Transverse colon (tissue), 4 donors: ENCODE measurements around the gene TMEM33. TPM values are rescaled to one million over a fixed set of nuclear protein-coding genes. Genes with fewer than 3 reads are reported as not detected.

ENCODE experiments used
- DNase-seq: peaks from one replicate; pipeline ENCODE4 v3.0.0-alpha.2; 2019
- H3K27ac ChIP-seq, 4 donors: fragments of 200-600 bp; sonication (generic); 2 replicates each; pipeline ENCODE4 v1.5.1; 2016 to 2018; ENCODE audit warnings: inconsistent platforms in 4 of 4
- H3K27me3 ChIP-seq: fragments of 200-600 bp; sonication (generic); 2 replicates; pipeline ENCODE4 v1.5.1; 2017; ENCODE audit warnings: inconsistent platforms
- H3K36me3 ChIP-seq, 4 donors: fragments of 200-600 bp; sonication (generic); 2 replicates each; pipeline ENCODE4 v1.5.1; 2017 to 2019; ENCODE audit warnings: inconsistent platforms in 4 of 4
- H3K4me1 ChIP-seq, 4 donors: fragments of 200-600 bp; sonication (generic); 2 replicates each; pipeline ENCODE4 v1.5.1; 2017 to 2020; ENCODE audit warnings: inconsistent platforms in 4 of 4
- H3K4me3 ChIP-seq, 4 donors: fragments of 200-600 bp; sonication (generic); 1 replicate in 1 of 4; 2 replicates in 3 of 4; pipeline versions ENCODE4 v1.5.1 to v1.6.1; 2017 to 2019; ENCODE audit warnings: inconsistent platforms in 4 of 4
- H3K9me3 ChIP-seq, 2 donors: fragments of 200-600 bp; sonication (generic); 2 replicates each; pipeline ENCODE4 v1.5.1; 2017 to 2019; ENCODE audit warnings: inconsistent platforms in 2 of 2
- EP300 ChIP-seq: sonication (generic); formaldehyde crosslinking; IDR thresholded peaks from one replicate; pipeline ENCODE4 v1.6.1; 2017; ENCODE audit warnings: antibody characterized with exemption, low read depth
- POLR2A ChIP-seq: fragments of 450-650 bp; IDR thresholded peaks from one replicate; pipeline ENCODE4 v1.6.1; 2016; ENCODE audit warnings: antibody characterized with exemption, mild to moderate bottlenecking, moderate library complexity
- POLR2AphosphoS5 ChIP-seq, 3 donors: sonication (generic); formaldehyde crosslinking; IDR thresholded peaks; one replicate each; pipeline ENCODE4 v1.6.1; 2016; ENCODE audit warnings: antibody characterized with exemption in 3 of 3
- WGBS, 2 donors: methylation state at CpG; one replicate each; pipeline ENCODE4 v1.1.5; 2018; ENCODE audit warnings: low coverage in 1 of 2; 5-methylcytosine and 5-hydroxymethylcytosine counted together
- in situ Hi-C, 4 donors: fragments of 200-750 bp; cut with MboI; loops; one replicate each; pipeline versions ENCODE4 v1.15.0 to v1.15.1; 2017; ENCODE audit warnings: low sequenced_read_pairs in 3 of 4, low pct_ligation_motif_present in 1 of 4, low pct_unique_long_range_greater_than_20kb in 1 of 4
- intact Hi-C: fragments of 100-400 bp; cut with DNase I; formaldehyde crosslinking; loops from one replicate; pipeline ENCODE4 v1.15.1; 2023; ENCODE audit warnings: low total_unique reads
- total RNA-seq, 4 donors: library from RNA; depleted of rRNA; stranded (reverse); fragments of >200 nt; gene quantifications; one replicate each; pipeline ENCODE4 v1.1.0, GENCODE V29; 2016
- TF ChIP-seq, protein P1 (sequence below), 5 experiments: fragments of 200-600 bp in 3 of 5; fragments of 450-650 bp in 2 of 5; sonication (generic) in 3 of 5; IDR thresholded peaks; 1 replicate in 2 of 5; 2 replicates in 3 of 5; pipeline ENCODE4 v1.5.1; 2016 to 2017; ENCODE audit warnings: antibody characterized with exemption in 5 of 5, inconsistent platforms in 3 of 5, mild to moderate bottlenecking in 2 of 5, moderate library complexity in 1 of 5

Gene TMEM33
- total RNA-seq, 4 donors from 2014 or later, result 41.8 to 59.3 (median 54.9) TPM

DNA sequence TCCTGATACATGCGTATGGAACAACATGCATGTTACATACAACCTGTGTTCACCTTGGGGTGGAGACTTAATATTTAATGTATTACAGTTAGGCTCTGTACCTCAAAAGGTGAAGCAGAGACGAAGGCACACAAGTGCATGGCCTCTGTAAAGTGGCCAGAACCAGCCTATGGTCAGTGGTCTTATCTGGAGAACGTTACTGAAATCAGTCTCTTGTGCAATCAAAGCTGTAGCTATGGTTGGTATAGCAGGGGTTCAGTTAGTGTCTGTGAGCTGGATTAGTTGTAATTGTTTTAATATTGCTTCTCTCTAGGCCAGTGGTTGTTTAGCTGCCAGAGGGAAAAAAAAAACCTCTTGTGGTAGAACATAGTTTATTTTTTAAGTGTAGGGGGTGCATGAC is 2.2 kb upstream of the TMEM33 start:
- no peak for DNase-seq
- Histone ChIP-seq H3K4me3 (no peak overlapping the region), H3K36me3 (no peaks in the 10 kb centered on the region), H3K4me1 (peaks cover 7 to 31% (median 21%) of the 10 kb centered on the region in 4 donors), H3K27me3 (no peaks in the 10 kb centered on the region), H3K9me3 (no peaks in the 10 kb centered on the region), H3K27ac (no peak overlapping the region)
- WGBS, 2 donors, result 78% methylated on average over 3 of the region's 3 CpGs
- TF ChIP-seq EP300 (no peak), POLR2A (no peak)
- TF ChIP-seq, protein P1, sequence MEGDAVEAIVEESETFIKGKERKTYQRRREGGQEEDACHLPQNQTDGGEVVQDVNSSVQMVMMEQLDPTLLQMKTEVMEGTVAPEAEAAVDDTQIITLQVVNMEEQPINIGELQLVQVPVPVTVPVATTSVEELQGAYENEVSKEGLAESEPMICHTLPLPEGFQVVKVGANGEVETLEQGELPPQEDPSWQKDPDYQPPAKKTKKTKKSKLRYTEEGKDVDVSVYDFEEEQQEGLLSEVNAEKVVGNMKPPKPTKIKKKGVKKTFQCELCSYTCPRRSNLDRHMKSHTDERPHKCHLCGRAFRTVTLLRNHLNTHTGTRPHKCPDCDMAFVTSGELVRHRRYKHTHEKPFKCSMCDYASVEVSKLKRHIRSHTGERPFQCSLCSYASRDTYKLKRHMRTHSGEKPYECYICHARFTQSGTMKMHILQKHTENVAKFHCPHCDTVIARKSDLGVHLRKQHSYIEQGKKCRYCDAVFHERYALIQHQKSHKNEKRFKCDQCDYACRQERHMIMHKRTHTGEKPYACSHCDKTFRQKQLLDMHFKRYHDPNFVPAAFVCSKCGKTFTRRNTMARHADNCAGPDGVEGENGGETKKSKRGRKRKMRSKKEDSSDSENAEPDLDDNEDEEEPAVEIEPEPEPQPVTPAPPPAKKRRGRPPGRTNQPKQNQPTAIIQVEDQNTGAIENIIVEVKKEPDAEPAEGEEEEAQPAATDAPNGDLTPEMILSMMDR (IDR thresholded peaks at IDR 0.05), result no peak
- in situ Hi-C loops (no loop called here), intact Hi-C loops (no loop called here)

DNA sequence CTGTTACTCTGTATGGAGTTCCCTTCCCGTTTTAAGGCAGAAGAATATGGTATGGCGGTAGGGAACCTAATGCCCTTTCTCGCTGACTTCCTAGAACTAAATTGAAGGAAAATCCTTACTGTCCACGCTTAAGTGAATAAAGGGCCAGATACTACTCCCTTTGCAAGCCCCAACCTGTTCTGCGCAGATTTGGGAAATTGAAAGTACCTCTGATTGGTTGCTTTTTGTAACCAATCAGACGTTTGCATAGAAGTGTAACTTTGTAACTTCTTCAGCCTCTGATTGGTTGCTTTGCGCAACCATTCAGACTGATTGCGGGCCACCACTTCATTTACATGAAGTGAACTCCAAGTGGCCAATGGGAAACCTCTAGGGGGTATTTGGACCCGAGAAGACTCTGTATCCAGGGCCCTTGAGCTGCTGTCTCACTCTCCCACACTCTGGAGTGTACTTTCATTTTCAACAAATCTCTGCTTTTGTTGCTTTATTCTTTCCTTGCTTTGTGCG is 1.2 kb upstream of the TMEM33 start:
- peak overlapping the region in 2 of 4 donors; percentile 90 to 94 for H3K27ac ChIP-seq
- no peak for TF ChIP-seq POLR2AphosphoS5 (IDR thresholded peaks at IDR 0.05)
- TF ChIP-seq POLR2A, result no peak
- no peaks in the 10 kb centered on the region for H3K27me3 ChIP-seq
- 93 to 94% methylated on average over 7 to 10 of the region's 10 CpGs for WGBS, 2 donors
- intact Hi-C loops (no loop called here), in situ Hi-C loops (no loop called here)
- no peak for DNase-seq
- H3K9me3 ChIP-seq, result no peaks in the 10 kb centered on the region
- H3K36me3 ChIP-seq, result no peaks in the 10 kb centered on the region
- peak overlapping the region in 1 of 4 donors; percentile 100 for H3K4me3 ChIP-seq
- H3K4me1 ChIP-seq, result peaks cover 7 to 32% (median 23%) of the 10 kb centered on the region in 4 donors

DNA sequence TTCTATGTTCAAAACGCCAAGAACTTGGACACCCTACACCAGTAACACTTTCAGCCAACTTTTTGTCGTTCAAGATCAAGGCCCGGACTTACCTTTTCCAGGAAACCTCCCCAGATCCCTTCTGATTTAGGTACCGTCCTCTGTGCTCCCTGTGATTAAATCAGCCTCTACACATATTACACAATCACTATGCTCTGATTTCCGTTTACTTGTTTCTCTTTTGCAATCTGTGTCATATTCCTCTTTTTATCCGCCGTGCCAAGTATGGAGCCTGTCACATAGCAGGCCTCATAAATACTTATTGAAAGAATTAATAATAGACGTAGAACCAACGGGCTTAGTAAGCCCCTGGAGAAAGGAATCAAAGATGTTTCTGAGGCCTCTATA is 722 bp upstream of the TMEM33 start:
- no peaks in the 10 kb centered on the region for H3K36me3 ChIP-seq
- H3K9me3 ChIP-seq, result no peaks in the 10 kb centered on the region
- WGBS, 2 donors, result 78 to 84% methylated on average over 7 to 9 of the region's 9 CpGs
- H3K4me3 ChIP-seq, result peak overlapping the region in 3 of 4 donors; percentile 87 to 100 (median 99)
- no peak for TF ChIP-seq POLR2A
- TF ChIP-seq POLR2AphosphoS5 (IDR thresholded peaks at IDR 0.05), result no peak
- TF ChIP-seq, protein P1 (IDR thresholded peaks at IDR 0.05), result no peak
- TF ChIP-seq EP300, result no peak
- intact Hi-C loops (no loop called here), in situ Hi-C loops (no loop called here)
- peak overlapping the region; percentile 85 to 94 (median 88) for H3K27ac ChIP-seq
- DNase-seq, result no peak
- H3K4me1 ChIP-seq, result peaks cover 7 to 32% (median 25%) of the 10 kb centered on the region in 4 donors
- H3K27me3 ChIP-seq, result no peaks in the 10 kb centered on the region

DNA sequence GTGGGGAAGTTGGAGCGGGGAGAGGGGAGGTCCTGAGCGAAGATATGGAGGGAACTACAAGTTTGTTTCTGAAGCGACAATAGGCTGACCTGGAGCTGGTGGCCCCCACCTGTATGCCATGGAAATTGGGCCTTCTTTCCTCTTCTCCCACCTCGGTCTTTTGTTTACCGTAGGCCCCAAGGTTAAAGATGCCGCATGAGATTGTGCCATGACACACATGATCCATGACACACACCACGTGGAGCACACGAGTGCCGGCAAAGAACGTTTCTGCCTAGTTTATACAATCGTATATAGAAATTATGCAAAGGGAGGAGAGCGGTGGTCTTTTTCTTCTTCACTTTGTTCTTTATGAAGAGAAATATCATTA is 408 bp downstream of the TMEM33 start:
- no peaks in the 10 kb centered on the region for H3K9me3 ChIP-seq
- intact Hi-C loops, result no loop called here
- 2 to 6% methylated on average over 9 to 12 of the region's 12 CpGs for WGBS, 2 donors
- TF ChIP-seq POLR2A, result no peak
- TF ChIP-seq, protein P1 (IDR thresholded peaks at IDR 0.05), result no peak
- no peak for TF ChIP-seq EP300
- TF ChIP-seq POLR2AphosphoS5 (IDR thresholded peaks at IDR 0.05), result no peak
- no peaks in the 10 kb centered on the region for H3K36me3 ChIP-seq
- in situ Hi-C loops, result no loop called here
- no peak for DNase-seq
- H3K4me1 ChIP-seq, result peaks cover 7 to 32% (median 25%) of the 10 kb centered on the region in 4 donors
- peak overlapping the region; percentile 87 to 100 (median 98) for H3K4me3 ChIP-seq
- H3K27ac ChIP-seq, result peak overlapping the region; percentile 85 to 94 (median 88)
- H3K27me3 ChIP-seq, result no peaks in the 10 kb centered on the region
